Brain microvascular endothelial cell (primary cell): ENCODE data around the gene ACACA.
A peak's percentile ranks its signal among the peaks of the same experiment; 100 is the strongest.

Experiments used
- DNase-seq: peaks from one replicate; pipeline ENCODE4 v3.0.0-alpha.2; 2020
- H3K27ac ChIP-seq: fragments of 250-450 bp; sonication (Bioruptor Pico); 2 replicates; pipeline ENCODE4 v1.5.1; 2020; ENCODE audit warnings: mild to moderate bottlenecking, moderate library complexity
- H3K27me3 ChIP-seq: fragments of 250-450 bp; sonication (Bioruptor Pico); replicated peaks from 2 replicates; pipeline ENCODE4 v1.5.1; 2020; ENCODE audit warnings: mild to moderate bottlenecking
- H3K36me3 ChIP-seq: fragments of 250-450 bp; sonication (Bioruptor Pico); replicated peaks from 2 replicates; pipeline ENCODE4 v1.5.1; 2020; ENCODE audit warnings: mild to moderate bottlenecking
- H3K4me3 ChIP-seq: 2 replicates; pipeline ENCODE4 v1.5.1; 2011; ENCODE audit warnings: low read depth, mild to moderate bottlenecking, control low read depth, low read length, moderate library complexity
- in situ Hi-C: cut with HindIII; loops from 2 replicates; pipeline ENCODE4 v1.10.0; 2017; ENCODE audit warnings: low sequenced_read_pairs, low pct_ligation_motif_present
- TF ChIP-seq, protein P1 (sequence below): IDR thresholded peaks from 2 replicates; pipeline ENCODE4 v1.5.1; 2011; ENCODE audit warnings: low read depth, mild to moderate bottlenecking, moderate library complexity, low read length, control low read depth, inconsistent platforms; ENCODE audit errors: missing control alignments

The ACACA gene

DNA sequence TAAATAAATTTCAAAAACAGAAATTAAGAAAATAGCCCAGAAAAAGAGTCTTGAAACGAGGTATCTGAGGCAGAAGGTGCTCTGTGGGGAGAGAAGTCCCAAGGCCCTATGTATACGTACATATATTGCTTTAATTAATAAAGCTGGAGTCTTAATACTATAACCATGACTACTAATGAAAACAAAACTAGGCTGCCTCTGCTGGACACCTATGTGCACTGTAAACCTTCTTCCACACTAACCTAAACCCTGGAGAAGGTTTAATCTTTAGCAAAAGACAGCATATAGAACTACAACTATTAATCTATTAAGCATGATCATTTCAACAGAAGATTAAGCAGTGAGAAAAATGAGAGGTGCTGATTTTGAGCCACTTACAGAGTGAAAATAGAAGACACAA, 184.8 kb downstream of the ACACA start:
- TF ChIP-seq, protein P1, sequence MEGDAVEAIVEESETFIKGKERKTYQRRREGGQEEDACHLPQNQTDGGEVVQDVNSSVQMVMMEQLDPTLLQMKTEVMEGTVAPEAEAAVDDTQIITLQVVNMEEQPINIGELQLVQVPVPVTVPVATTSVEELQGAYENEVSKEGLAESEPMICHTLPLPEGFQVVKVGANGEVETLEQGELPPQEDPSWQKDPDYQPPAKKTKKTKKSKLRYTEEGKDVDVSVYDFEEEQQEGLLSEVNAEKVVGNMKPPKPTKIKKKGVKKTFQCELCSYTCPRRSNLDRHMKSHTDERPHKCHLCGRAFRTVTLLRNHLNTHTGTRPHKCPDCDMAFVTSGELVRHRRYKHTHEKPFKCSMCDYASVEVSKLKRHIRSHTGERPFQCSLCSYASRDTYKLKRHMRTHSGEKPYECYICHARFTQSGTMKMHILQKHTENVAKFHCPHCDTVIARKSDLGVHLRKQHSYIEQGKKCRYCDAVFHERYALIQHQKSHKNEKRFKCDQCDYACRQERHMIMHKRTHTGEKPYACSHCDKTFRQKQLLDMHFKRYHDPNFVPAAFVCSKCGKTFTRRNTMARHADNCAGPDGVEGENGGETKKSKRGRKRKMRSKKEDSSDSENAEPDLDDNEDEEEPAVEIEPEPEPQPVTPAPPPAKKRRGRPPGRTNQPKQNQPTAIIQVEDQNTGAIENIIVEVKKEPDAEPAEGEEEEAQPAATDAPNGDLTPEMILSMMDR: peak; percentile 18
- DNase-seq: no peak
- in situ Hi-C loops: no loop called here
- Histone ChIP-seq H3K36me3 (peaks cover 22% of the 10 kb centered on the region), H3K27me3 (no peaks in the 10 kb centered on the region), H3K4me3 (no peak overlapping the region), H3K27ac (no peak overlapping the region)

DNA sequence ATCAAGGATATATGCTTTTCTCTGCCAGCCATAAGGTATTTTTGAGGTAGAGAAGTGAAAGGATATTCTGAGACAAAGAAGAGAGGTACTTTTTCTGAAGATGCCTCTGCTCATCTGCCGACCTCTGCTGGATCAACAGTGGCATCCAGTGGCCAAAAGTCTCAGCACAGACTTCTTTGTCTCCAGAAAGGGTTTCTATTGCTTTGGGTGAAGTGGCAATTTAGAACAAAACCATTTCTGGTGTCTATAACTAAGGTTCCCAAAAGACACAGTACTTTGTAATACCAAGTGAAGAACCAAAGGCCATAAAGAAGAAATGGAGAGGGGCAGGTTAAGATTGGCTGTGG, 186.1 kb downstream of the ACACA start:
- in situ Hi-C loops: no loop called here
- H3K27ac ChIP-seq: no peak overlapping the region
- H3K4me3 ChIP-seq: no peak overlapping the region
- TF ChIP-seq, protein P1: peak; percentile 71
- H3K27me3 ChIP-seq: no peaks in the 10 kb centered on the region
- peaks cover 16% of the 10 kb centered on the region for H3K36me3 ChIP-seq
- peak; percentile 47 for DNase-seq

DNA sequence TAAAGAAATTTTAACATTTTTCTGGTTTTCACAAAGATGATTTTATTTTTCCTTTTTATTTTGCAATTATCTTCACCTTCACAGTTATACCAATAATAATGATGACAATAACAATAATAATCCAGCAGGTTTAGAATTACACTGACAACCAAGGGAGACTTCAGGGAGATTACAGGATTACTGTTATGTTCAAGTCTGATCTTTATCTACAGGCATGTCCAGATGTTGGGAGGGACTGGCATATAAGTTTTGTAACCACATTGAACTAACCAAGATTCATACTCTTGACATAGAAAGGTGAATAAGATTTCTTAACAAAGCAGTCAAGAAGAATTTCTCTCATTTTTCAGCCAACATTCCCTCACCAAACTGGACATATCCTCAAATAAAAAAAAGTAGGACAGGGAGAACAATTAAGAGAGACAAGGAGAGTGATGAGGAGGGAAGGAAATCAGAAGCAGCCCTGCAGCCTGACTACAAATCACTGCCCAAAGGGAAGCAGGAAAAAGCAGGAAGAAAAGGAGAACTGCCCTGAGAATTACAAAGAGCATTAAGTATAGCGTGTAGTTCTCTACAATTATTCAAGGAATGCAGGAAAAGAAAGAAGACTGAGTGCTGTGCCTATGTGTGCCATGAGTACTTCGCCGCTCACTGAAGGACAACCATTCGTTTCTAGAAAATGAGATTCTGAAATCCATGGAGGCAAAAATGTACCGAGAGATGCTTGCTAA, 186.6 kb downstream of the ACACA start:
- peaks cover 10% of the 10 kb centered on the region for H3K36me3 ChIP-seq
- no peaks in the 10 kb centered on the region for H3K27me3 ChIP-seq
- no peak for DNase-seq
- TF ChIP-seq, protein P1: no peak
- in situ Hi-C loops: no loop called here
- H3K27ac ChIP-seq: no peak overlapping the region
- no peak overlapping the region for H3K4me3 ChIP-seq

DNA sequence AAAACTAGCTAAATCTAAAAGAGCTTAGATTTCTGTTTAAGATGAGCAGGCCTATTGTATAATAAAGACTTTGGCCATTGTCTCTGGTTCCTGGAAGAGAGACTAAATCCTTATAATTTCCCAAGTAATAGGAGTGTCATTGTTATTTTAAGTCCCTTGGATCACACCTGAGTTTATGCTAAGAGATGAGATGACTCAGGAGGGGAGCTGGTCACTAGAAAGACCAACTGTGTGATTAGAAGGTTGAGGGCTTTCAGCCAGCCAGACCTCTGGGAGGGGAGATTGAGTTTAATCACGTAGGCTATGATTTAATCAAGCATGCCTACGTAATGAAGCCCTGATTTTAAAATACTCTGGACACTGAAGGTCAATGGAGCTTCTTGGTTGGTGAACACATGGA, 187.8 kb downstream of the ACACA start:
- TF ChIP-seq, protein P1: no peak

DNA sequence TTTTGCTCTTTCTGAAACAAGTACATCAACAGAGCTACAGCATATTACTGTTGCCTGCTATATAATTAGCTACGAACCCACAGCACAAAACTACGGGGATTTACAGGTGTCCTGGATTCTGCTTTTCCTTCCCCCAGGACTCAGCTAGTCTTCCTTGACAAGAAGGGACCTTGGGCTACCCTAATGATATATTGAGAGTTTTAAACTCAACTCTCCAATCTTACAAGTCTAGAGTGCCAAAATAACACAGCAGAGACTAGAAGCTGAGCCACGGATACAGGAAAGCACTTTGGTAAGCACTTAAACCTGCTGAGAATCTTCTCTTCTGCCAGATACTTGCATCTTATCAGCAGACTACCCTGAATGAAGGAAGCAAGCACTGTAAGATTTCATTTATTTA, 192.2 kb downstream of the ACACA start:
- H3K4me3 ChIP-seq: no peak overlapping the region
- TF ChIP-seq, protein P1: no peak
- H3K27ac ChIP-seq: no peak overlapping the region
- in situ Hi-C loops: no loop called here
- no peaks in the 10 kb centered on the region for H3K27me3 ChIP-seq
- no peak for DNase-seq
- H3K36me3 ChIP-seq: peaks cover 6% of the 10 kb centered on the region

More for the DNA sequence above, 187.8 kb downstream of the ACACA start:
- H3K36me3 ChIP-seq: peaks cover 8% of the 10 kb centered on the region
- H3K4me3 ChIP-seq: no peak overlapping the region
- H3K27me3 ChIP-seq: no peaks in the 10 kb centered on the region
- in situ Hi-C loops: no loop called here
- no peak for DNase-seq
- no peak overlapping the region for H3K27ac ChIP-seq

DNA sequence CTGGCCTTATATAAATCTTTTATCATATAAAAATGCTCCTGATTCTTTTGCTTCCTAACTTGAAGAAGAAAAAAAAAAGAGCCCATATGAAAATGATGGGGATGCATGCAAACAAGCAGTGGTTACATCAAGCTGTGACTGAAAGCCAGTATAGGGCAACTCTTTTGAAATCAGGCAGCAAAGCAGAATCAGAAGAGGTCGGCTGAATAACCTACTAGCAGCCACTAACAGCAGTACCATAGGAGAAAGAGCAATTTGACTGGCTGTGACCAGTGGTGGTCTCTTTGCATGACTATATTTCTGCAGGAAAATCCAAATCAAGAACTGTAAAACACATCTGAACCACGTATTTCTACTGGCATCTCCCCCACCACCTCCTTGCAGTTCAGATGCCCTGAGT, 192.7 kb downstream of the ACACA start:
- H3K36me3 ChIP-seq: peaks cover 8% of the 10 kb centered on the region
- no peak overlapping the region for H3K4me3 ChIP-seq
- H3K27ac ChIP-seq: no peak overlapping the region
- no peaks in the 10 kb centered on the region for H3K27me3 ChIP-seq
- in situ Hi-C loops: no loop called here
- no peak for DNase-seq
- TF ChIP-seq, protein P1: no peak
